Progenitor cell of endocrine pancreas (in vitro differentiated cells): ENCODE data around the gene ADARB1. TPM values are rescaled to one million over a fixed set of nuclear protein-coding genes. Genes with fewer than 3 reads are reported as not detected.

Source experiments
- DNase-seq: peaks from one replicate; pipeline ENCODE4 v3.0.0; 2021; ENCODE audit warnings: low spot score; ENCODE audit not compliant: unreplicated experiment
- H3K27ac Mint-ChIP-seq: 2 replicates; pipeline ENCODE4 v1.8.0; 2021; ENCODE audit warnings: mild to moderate bottlenecking, moderate library complexity, mixed read lengths
- H3K27me3 Mint-ChIP-seq: 2 replicates; pipeline ENCODE4 v1.8.0; 2021; ENCODE audit warnings: mixed read lengths
- H3K36me3 Mint-ChIP-seq: 2 replicates; pipeline ENCODE4 v1.8.0; 2022; ENCODE audit warnings: mixed read lengths; ENCODE audit not compliant: insufficient read depth
- H3K4me1 Mint-ChIP-seq: 2 replicates; pipeline ENCODE4 v1.8.0; 2021; ENCODE audit warnings: low read depth, mixed read lengths
- H3K4me3 Mint-ChIP-seq: 2 replicates; pipeline ENCODE4 v1.8.0; 2021; ENCODE audit warnings: low read depth, mild to moderate bottlenecking, moderate library complexity, mixed read lengths
- H3K9me3 Mint-ChIP-seq: 2 replicates; pipeline ENCODE4 v1.8.0; 2021; ENCODE audit warnings: low read depth, mixed read lengths
- total RNA-seq: library from RNA; stranded (reverse); gene quantifications from 2 replicates; pipeline ENCODE4 v1.2.1, GENCODE V29; 2021
- TF ChIP-seq, protein P1 (sequence below): fragments of 200-600 bp; sonication (generic); IDR thresholded peaks from one replicate; pipeline ENCODE4 v1.5.0; 2021; ENCODE audit warnings: antibody characterized with exemption, mild to moderate bottlenecking; ENCODE audit not compliant: unreplicated experiment

The ADARB1 gene
- total RNA-seq, 1 donor from 2014 or later: 19.1 TPM

DNA sequence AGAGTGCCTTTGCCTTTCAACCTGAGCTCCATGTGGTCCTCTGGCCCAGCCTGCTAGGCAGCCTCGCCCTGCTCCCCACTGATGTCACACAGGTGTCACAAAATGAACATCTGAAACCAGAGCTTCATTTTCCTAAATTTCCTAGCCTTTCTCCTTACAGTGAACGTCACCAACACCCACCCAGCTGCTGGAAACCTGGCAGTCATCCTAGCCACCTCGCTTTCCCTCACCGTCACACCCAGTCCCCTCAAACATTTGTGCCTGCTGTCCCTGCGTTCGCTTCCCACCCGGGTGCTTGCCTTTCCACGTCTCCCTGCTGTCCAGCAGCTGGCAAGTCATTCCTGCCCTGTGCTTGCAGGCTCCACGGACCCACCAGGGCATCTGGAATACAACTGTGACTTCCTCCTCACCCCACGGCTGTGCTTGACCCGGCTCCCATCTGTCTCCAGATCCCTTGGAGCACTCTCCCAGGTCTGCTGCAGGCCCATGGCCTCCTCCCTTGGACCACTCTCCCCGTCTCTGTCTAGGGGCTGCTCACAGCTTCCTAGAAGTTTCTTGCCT lies 23.5 kb downstream of the ADARB1 start:
- H3K4me1 Mint-ChIP-seq: peaks cover 1% of the 10 kb centered on the region
- TF ChIP-seq, protein P1, sequence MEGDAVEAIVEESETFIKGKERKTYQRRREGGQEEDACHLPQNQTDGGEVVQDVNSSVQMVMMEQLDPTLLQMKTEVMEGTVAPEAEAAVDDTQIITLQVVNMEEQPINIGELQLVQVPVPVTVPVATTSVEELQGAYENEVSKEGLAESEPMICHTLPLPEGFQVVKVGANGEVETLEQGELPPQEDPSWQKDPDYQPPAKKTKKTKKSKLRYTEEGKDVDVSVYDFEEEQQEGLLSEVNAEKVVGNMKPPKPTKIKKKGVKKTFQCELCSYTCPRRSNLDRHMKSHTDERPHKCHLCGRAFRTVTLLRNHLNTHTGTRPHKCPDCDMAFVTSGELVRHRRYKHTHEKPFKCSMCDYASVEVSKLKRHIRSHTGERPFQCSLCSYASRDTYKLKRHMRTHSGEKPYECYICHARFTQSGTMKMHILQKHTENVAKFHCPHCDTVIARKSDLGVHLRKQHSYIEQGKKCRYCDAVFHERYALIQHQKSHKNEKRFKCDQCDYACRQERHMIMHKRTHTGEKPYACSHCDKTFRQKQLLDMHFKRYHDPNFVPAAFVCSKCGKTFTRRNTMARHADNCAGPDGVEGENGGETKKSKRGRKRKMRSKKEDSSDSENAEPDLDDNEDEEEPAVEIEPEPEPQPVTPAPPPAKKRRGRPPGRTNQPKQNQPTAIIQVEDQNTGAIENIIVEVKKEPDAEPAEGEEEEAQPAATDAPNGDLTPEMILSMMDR: no peak
- H3K4me3 Mint-ChIP-seq: no peak overlapping the region
- no peaks in the 10 kb centered on the region for H3K9me3 Mint-ChIP-seq
- H3K36me3 Mint-ChIP-seq: no peaks in the 10 kb centered on the region
- no peak for DNase-seq
- H3K27ac Mint-ChIP-seq: no peak overlapping the region
- peaks cover 3% of the 10 kb centered on the region for H3K27me3 Mint-ChIP-seq

DNA sequence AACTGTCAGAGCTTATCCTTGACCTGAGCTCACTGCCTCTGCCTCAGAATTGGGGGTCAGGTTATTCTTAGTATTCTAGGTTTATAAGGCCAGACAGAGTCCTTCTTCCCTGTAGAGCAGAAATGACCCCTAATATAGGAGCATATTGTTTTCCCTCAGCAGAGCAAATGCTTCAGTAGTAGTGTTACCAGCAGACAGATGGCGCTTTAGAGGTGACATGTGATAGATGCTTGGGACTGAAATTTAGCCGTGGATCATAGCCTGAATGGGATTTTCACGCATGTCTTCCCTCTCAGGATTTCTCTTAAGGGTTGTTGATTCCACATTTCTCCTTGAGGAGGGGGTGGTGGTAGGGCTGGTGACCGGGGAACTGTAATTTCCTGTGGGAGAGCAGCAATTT lies 24.5 kb downstream of the ADARB1 start:
- DNase-seq: no peak
- Mint-ChIP-seq H3K4me1 (peaks cover 1% of the 10 kb centered on the region), H3K9me3 (no peaks in the 10 kb centered on the region), H3K27me3 (peaks cover 3% of the 10 kb centered on the region), H3K27ac (peak overlapping the region; percentile 47), H3K36me3 (no peaks in the 10 kb centered on the region), H3K4me3 (no peak overlapping the region)
- TF ChIP-seq, protein P1: peak; percentile 36

DNA sequence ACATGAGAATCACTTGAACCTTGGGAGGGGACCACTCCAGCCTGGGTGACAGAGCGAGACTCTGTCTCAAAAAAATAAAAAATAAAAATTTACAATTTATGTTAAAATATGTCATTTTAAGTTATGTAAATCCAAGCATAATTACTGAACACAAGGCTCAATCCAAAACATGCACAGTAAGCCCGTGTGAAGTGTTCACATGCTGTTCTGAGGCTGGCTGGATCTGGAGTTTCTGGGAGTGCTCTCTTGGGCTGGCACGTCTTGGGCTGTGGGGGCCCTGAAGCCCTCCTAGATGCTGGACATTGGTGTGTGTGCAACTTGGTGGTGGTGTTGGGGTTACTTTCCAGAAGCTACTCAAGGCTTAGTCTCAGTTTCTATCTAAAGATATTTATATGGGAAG lies 25.2 kb downstream of the ADARB1 start:
- Mint-ChIP-seq H3K4me3 (no peak overlapping the region), H3K4me1 (peaks cover 1% of the 10 kb centered on the region)
- no peak for DNase-seq

DNA sequence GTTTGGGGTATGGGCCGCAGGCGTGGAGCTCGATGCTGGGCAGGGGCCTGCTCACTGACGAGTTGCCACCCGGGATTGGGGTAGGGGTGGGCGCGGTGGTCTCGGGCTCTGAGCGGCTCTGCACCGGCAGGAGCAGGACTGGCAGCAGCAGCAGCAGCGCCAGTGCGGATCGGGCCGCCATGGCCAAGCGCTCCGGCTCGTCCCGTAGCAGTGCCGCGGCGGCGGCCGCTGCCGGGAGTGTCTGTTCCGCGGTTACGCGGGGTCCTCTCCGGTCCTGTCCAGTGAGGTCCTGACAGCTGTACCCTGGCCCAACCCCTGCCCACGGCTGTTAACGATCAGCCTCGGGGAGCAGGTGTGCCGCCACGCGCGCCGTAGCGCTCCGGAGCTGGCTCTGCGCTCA lies 26.5 kb downstream of the ADARB1 start:
- Mint-ChIP-seq H3K27ac (no peak overlapping the region), H3K4me3 (no peak overlapping the region), H3K27me3 (no peaks in the 10 kb centered on the region), H3K9me3 (no peaks in the 10 kb centered on the region), H3K4me1 (peaks cover 2% of the 10 kb centered on the region), H3K36me3 (no peaks in the 10 kb centered on the region)
- TF ChIP-seq, protein P1: no peak
- no peak for DNase-seq

More for the DNA sequence above, 25.2 kb downstream of the ADARB1 start:
- TF ChIP-seq, protein P1: no peak
- Mint-ChIP-seq H3K9me3 (no peaks in the 10 kb centered on the region), H3K27me3 (peaks cover 3% of the 10 kb centered on the region), H3K27ac (no peak overlapping the region), H3K36me3 (no peaks in the 10 kb centered on the region)

DNA sequence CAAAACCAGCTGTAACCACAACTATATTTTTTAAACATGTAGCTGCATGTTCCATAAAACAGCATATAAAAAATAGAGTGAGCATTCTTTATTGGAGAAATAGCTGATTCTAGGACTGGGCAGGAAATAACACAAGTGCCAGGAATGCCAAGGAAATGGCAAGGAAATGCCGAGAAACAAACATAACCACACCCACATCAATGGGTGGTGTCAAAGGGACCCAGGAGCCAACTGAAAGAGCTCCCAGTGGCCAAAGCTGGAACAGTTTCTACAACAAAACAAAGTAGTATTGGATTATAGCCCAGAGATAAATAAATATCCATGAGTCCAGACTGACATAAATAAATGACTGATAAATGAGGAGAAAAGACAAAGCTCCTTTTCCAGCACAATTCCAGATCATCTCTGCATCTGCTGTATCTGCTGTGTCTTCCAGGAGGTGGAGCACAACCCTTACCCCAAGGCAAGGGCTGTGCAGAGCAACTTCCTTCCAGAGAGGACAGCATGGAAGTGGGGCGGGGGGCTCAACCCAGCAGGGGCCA lies 28.1 kb downstream of the ADARB1 start:
- Mint-ChIP-seq H3K4me1 (peaks cover 3% of the 10 kb centered on the region), H3K36me3 (no peaks in the 10 kb centered on the region), H3K27ac (no peak overlapping the region), H3K27me3 (no peaks in the 10 kb centered on the region), H3K9me3 (no peaks in the 10 kb centered on the region), H3K4me3 (no peak overlapping the region)
- TF ChIP-seq, protein P1: no peak
- DNase-seq: no peak
